GM23248 (cell line): ENCODE data around the gene IGF2BP1.

Experiments used
- EZH2 ChIP-seq: fragments of 200-600 bp; sonication (generic); IDR thresholded peaks from 2 replicates; pipeline ENCODE4 v1.6.1; 2018; ENCODE audit warnings: antibody characterized with exemption, mild to moderate bottlenecking; ENCODE audit not compliant: insufficient read depth, poor library complexity, severe bottlenecking
- EZH2phosphoT487 ChIP-seq: fragments of 200-600 bp; sonication (generic); IDR thresholded peaks from 2 replicates; pipeline ENCODE4 v1.6.1; 2018; ENCODE audit warnings: antibody characterized with exemption, moderate library complexity, mild to moderate bottlenecking, low read depth; ENCODE audit not compliant: insufficient read depth

DNA sequence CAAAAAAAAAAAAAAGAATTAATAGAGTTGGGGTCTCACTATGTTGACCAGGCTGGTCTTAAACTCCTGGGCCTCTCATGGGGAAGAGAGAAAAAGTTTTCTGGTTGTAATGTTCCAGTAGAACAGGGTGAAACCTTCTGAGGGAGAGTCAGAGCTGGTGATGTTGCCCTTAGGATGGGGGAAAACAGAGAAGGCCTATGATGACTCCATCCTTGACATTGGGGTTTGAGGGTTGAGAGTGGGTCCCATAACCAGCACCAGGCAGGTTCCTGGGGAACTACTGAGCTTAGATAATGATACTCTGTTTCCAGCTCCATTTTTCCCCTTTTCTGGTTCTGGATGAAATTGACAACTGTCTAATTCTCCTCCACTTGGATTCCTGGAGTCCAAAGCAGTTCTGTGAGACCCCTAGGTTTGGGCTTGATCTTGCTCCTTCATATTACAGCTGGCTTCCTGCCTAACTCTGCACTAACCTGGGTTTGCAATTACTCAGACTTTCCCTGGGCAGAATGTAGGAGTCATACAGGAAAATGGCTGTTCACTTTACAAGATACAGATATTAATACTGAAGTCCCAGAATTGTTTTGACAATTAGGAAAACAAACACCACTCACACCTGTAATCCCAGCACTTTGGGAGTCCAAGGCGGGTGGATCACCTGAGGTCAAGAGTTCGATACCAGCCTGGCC, 72.5 kb downstream of the IGF2BP1 start:
- no peak for TF ChIP-seq EZH2phosphoT487
- no peak for TF ChIP-seq EZH2
